GM12864 (cell line): ENCODE measurements around the gene PTH2.

Experiments
- DNase-seq: peaks from one replicate; pipeline ENCODE4 v3.0.0-alpha.2; 2011; ENCODE audit warnings: low read depth
- H3K4me3 ChIP-seq: 2 replicates; pipeline ENCODE4 v1.5.1; 2011; ENCODE audit warnings: mild to moderate bottlenecking, low read depth, low read length, control low read depth
- CTCF ChIP-seq: IDR thresholded peaks from 2 replicates; pipeline ENCODE4 v1.5.1; 2011; ENCODE audit warnings: low read depth, mild to moderate bottlenecking, moderate library complexity, low read length, control low read depth, inconsistent platforms; ENCODE audit errors: missing control alignments

PTH2 gene

GRCh38 chr19:49411681-49412326, 11.4 kb downstream of the PTH2 start:
- H3K4me3 ChIP-seq, result no peak overlapping the region
- no peak for DNase-seq

GRCh38 chr19:49409441-49410029, 13.7 kb downstream of the PTH2 start:
- peak; percentile 42 for DNase-seq
- TF ChIP-seq CTCF, result no peak
- peak overlapping the region; percentile 0; the same call in 1 of the 2 replicates for H3K4me3 ChIP-seq

More at GRCh38 chr19:49411681-49412326, 11.4 kb downstream of the PTH2 start:
- no peak for TF ChIP-seq CTCF

GRCh38 chr19:49408816-49409440, 14.3 kb downstream of the PTH2 start:
- no peak for TF ChIP-seq CTCF
- no peak for DNase-seq
- H3K4me3 ChIP-seq, result peak overlapping the region; percentile 0; the same call in 1 of the 2 replicates

GRCh38 chr19:49407482-49408015, 15.7 kb downstream of the PTH2 start:
- TF ChIP-seq CTCF, result no peak
- DNase-seq, result no peak
- H3K4me3 ChIP-seq, result no peak overlapping the region

GRCh38 chr19:49407079-49407478, 16.2 kb downstream of the PTH2 start:
- no peak for TF ChIP-seq CTCF

GRCh38 chr19:49403404-49404187, 19.6 kb downstream of the PTH2 start:
- TF ChIP-seq CTCF, result no peak
- DNase-seq, result no peak
- no peak overlapping the region for H3K4me3 ChIP-seq

More at GRCh38 chr19:49407079-49407478, 16.2 kb downstream of the PTH2 start:
- no peak overlapping the region for H3K4me3 ChIP-seq
- DNase-seq, result no peak
